Fibroblast of lung (primary cell): ENCODE data around the gene NEK5.
"Not testable (repeated sequence)": the region's sequence is repeated elsewhere in the genome, so short reads cannot be mapped to it uniquely, and the experiment has no call there.

Experiments used
- EZH2 ChIP-seq: IDR thresholded peaks from 2 replicates; pipeline ENCODE4 v1.5.1; 2012; ENCODE audit warnings: low read length, control low read depth, mild to moderate bottlenecking; ENCODE audit errors: missing control alignments
- TF ChIP-seq, protein P1 (sequence below), 2 donors: IDR thresholded peaks in 1 of 2; conservative IDR thresholded peaks in 1 of 2; 1 replicate in 1 of 2; 2 replicates in 1 of 2; pipeline ENCODE4 v1.5.1; 2011 to 2012; ENCODE audit warnings: low read length in 2 of 2, control low read depth in 1 of 2, inconsistent platforms in 1 of 2, low read depth in 1 of 2, mild to moderate bottlenecking in 1 of 2

- TF ChIP-seq, protein P1, sequence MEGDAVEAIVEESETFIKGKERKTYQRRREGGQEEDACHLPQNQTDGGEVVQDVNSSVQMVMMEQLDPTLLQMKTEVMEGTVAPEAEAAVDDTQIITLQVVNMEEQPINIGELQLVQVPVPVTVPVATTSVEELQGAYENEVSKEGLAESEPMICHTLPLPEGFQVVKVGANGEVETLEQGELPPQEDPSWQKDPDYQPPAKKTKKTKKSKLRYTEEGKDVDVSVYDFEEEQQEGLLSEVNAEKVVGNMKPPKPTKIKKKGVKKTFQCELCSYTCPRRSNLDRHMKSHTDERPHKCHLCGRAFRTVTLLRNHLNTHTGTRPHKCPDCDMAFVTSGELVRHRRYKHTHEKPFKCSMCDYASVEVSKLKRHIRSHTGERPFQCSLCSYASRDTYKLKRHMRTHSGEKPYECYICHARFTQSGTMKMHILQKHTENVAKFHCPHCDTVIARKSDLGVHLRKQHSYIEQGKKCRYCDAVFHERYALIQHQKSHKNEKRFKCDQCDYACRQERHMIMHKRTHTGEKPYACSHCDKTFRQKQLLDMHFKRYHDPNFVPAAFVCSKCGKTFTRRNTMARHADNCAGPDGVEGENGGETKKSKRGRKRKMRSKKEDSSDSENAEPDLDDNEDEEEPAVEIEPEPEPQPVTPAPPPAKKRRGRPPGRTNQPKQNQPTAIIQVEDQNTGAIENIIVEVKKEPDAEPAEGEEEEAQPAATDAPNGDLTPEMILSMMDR (conservative IDR thresholded peaks at IDR 0.05 in 1 of 2, IDR thresholded peaks at IDR 0.05 in 1 of 2; ENCODE audit: low read depth in 1 of 2, low read length in 2 of 2) = not testable (repeated sequence)
- not testable (repeated sequence) for TF ChIP-seq EZH2
Measured at GRCh38 chr13:52030401-52030800, 98.5 kb downstream of the NEK5 start.
